GM18858 (cell line): Measurements from ENCODE around the gene TLE3.

Experiments used
- ATAC-seq: cut with Tn5 transposase; IDR thresholded peaks from one replicate; pipeline ENCODE4 v1.9.1; 2021; ENCODE audit not compliant: unreplicated experiment

Gene TLE3

GRCh38 chr15:70012895-70013294 lies 84.8 kb downstream of the TLE3 start:
- ATAC-seq: no peak

- ATAC-seq: no peak
These were observed 88.9 kb downstream of the TLE3 start for GRCh38 chr15:70008697-70009290.

- no peak for ATAC-seq
These were observed 91.2 kb downstream of the TLE3 start for GRCh38 chr15:70006259-70007147.

GRCh38 chr15:70004826-70005225 lies 92.9 kb downstream of the TLE3 start:
- no peak for ATAC-seq

GRCh38 chr15:70002897-70003296 lies 94.8 kb downstream of the TLE3 start:
- no peak for ATAC-seq

- no peak for ATAC-seq
These were observed 95.9 kb downstream of the TLE3 start for GRCh38 chr15:70001859-70002258.

- ATAC-seq: no peak
These were observed 98.2 kb downstream of the TLE3 start for GRCh38 chr15:69999392-70000085.

GRCh38 chr15:69998541-69999391 lies 99.0 kb downstream of the TLE3 start:
- ATAC-seq: no peak

GRCh38 chr15:69997813-69998212 lies 99.9 kb downstream of the TLE3 start:
- ATAC-seq: no peak
